ENCODE measurements around the gene B4GAT1.

B4GAT1 gene

DNA sequence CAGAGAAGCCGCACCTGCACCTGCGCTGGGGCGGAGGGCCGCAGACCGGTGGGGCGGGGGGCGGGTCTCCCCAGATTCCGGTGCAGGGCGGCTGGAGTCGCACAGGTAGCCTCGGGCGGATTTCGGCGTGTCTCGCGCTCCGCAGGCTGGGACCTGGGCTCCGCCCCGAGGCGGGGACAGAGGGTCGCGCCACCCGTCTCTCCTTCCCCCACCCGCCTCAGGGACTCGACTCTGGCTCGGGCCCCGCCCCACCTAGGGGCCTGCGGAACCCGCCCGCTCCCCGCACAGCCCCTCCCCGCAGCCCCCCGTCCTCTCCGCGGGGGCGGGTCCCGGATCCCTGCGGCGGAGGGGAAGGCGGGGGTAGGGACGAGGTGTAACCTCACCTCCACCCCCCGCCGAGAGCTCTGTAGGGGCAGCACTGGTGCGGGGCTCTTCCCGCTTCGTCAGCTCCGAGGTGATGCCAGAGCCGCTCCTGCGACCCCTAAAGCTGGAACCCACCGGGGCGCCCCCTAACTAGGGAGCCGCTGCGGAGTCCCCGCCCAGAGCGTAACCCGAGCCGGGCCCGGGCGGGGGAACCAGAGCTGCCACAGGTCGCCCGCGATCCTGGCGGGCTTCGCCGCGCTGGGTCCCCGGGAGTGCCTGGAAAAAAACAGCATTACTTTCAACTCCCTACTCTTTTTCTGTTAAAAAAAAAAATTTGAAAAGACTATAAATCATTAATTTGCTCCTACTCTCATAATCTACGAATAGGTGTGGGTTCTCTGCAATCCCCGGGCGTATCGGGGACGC, 24.4 kb upstream of the B4GAT1 start, which contains the start of gene SLC29A2:
TSS of gene SLC29A2 (minus strand) at position 134 of the 789 bp plus-strand sequence. CDS start 169 bp downstream, outside the sequence.
- Histone ChIP-seq H2AFZ (ENCODE audit: low read length, unreplicated experiment) (peak within 1 kb of the TSS; percentile 84), H3K27ac (ENCODE audit: low read depth, low read length) (no peak within 1 kb of the TSS), H3K79me2 (ENCODE audit: control insufficient read depth, insufficient read depth, low read length, unreplicated experiment) (no peaks in the 10 kb centered on the region), H3K4me3 (ENCODE audit: low read depth, low read length) (peak within 1 kb of the TSS; percentile 90), H3K36me3 (ENCODE audit: insufficient read depth, low read length) (no peaks in the 10 kb centered on the region), H3K27me3 (ENCODE audit: insufficient read depth, low read length) (peaks cover 7% of the 10 kb centered on the region), H3K4me1 (ENCODE audit: control insufficient read depth, insufficient read depth, low read length, unreplicated experiment) (peaks cover 25% of the 10 kb centered on the region)

DNA sequence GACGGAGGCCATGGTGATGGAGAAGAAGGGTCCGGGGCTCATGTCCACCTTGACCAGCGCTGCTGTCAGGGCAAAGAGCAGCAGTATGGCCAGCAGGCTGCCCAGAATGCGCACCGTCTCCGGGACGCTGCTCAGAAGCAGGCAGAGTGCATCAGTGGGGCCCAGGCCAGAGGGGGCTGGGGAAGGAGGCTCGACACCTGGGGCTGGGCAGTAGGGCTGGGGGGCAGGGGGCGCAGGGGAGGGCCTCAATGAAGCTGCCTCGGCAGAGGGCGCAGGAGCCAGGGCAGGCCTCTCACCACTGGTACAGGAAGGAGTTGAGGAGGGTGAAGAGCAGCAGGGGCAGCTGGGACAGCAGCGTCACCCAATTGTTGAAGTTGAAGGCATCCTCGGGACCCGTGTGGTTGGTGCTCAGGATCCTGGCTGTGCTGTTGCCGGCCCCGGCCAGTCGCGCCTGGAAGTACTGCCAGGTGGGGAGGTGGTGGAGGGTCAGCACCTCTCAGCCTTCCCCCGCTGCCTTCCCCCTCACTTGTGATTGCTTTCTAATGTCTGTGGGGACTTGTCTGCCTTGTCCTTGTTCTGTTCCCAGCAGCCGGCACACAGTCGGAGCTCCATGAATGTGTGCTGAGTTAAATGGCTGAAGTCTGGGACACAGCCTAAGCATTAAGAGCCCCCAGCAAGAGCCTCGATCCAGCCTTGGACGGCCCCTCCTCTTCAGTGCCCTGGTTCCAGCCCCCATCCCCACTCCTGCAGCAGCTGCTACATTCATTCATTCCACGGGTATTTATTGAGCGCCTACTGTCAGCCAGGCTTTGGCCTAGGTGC, 21.9 kb upstream of the B4GAT1 start:
- H3K27ac ChIP-seq (ENCODE audit: low read depth, low read length), result no peak overlapping the region
- peaks cover 25% of the 10 kb centered on the region for H3K4me1 ChIP-seq (ENCODE audit: control insufficient read depth, insufficient read depth, low read length, unreplicated experiment)
- H3K79me2 ChIP-seq (ENCODE audit: control insufficient read depth, insufficient read depth, low read length, unreplicated experiment), result no peaks in the 10 kb centered on the region
- no peak overlapping the region for H2AFZ ChIP-seq (ENCODE audit: low read length, unreplicated experiment)
- H3K36me3 ChIP-seq (ENCODE audit: insufficient read depth, low read length), result no peaks in the 10 kb centered on the region
- peaks cover 7% of the 10 kb centered on the region for H3K27me3 ChIP-seq (ENCODE audit: insufficient read depth, low read length)
- H3K4me3 ChIP-seq (ENCODE audit: low read depth, low read length), result no peak overlapping the region

DNA sequence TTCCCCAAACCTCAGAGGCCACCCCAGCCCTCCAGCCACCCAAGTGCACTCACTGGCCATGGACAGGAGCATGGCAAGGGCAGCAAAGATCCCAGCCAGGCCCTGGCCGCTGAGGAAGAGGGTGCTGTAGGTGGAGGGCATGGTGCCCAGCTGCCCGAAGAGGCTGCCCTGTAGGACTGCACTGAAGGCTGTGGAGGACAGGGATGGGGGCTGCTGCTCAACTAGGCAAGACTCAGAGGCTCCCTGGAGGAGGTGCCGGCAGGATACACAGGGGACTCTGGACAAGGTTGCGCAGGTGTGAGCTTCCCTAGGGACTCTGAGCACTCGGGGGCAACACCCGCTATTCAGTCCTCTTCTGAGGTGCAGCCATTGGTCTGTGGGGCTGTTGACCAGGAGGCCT, 21.1 kb upstream of the B4GAT1 start:
- no peaks in the 10 kb centered on the region for H3K36me3 ChIP-seq (ENCODE audit: insufficient read depth, low read length)
- no peak overlapping the region for H3K4me3 ChIP-seq (ENCODE audit: low read depth, low read length)
- no peaks in the 10 kb centered on the region for H3K79me2 ChIP-seq (ENCODE audit: control insufficient read depth, insufficient read depth, low read length, unreplicated experiment)
- peaks cover 7% of the 10 kb centered on the region for H3K27me3 ChIP-seq (ENCODE audit: insufficient read depth, low read length)
- no peak overlapping the region for H3K27ac ChIP-seq (ENCODE audit: low read depth, low read length)
- no peak overlapping the region for H2AFZ ChIP-seq (ENCODE audit: low read length, unreplicated experiment)
- H3K4me1 ChIP-seq (ENCODE audit: control insufficient read depth, insufficient read depth, low read length, unreplicated experiment), result peaks cover 25% of the 10 kb centered on the region

DNA sequence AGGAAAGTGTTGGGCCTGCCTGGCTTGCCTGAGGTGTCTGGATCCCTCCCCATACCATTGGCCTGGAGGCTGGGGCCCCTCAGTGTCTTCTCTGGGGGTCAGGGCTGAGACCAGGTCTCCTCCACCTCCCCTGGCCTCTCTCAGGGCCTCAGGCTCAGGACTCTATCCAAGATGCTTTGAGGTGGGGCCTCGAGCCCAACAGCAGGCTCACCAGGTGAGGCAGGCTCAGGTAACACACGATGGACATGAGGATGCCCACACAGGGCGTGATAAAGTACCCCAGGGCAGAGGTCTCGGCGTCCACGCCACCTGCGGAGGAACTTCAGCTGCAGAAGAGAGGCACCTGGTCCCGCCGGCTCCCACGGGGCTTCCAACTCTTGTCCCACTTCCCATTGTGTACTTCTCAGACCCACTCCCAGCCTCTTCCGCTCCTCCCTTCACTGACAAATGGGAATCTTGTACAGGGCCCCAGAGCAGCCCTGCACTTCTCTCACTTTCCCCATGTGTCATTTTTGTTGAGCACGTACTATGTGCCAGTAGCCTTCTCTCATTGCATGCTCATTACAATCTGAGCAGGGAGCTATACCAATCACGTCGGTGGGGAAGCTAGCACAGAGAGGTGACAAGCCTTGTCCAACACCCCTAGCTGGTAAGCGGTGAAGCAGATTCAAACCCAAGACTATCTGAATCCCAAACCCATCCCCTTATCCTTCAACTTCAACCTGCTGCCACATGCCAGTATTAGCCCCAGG, 20.3 kb upstream of the B4GAT1 start:
- no peak overlapping the region for H3K4me3 ChIP-seq (ENCODE audit: low read depth, low read length)
- peaks cover 21% of the 10 kb centered on the region for H3K4me1 ChIP-seq (ENCODE audit: control insufficient read depth, insufficient read depth, low read length, unreplicated experiment)
- H3K27me3 ChIP-seq (ENCODE audit: insufficient read depth, low read length), result peaks cover 6% of the 10 kb centered on the region
- no peaks in the 10 kb centered on the region for H3K36me3 ChIP-seq (ENCODE audit: insufficient read depth, low read length)
- no peak overlapping the region for H2AFZ ChIP-seq (ENCODE audit: low read length, unreplicated experiment)
- H3K79me2 ChIP-seq (ENCODE audit: control insufficient read depth, insufficient read depth, low read length, unreplicated experiment), result no peaks in the 10 kb centered on the region
- no peak overlapping the region for H3K27ac ChIP-seq (ENCODE audit: low read depth, low read length)

GRCh38 chr11:66366844-66367477, 19.5 kb upstream of the B4GAT1 start:
- no peaks in the 10 kb centered on the region for H3K79me2 ChIP-seq (ENCODE audit: control insufficient read depth, insufficient read depth, low read length, unreplicated experiment)
- H3K27me3 ChIP-seq (ENCODE audit: insufficient read depth, low read length), result no peaks in the 10 kb centered on the region
- H3K4me3 ChIP-seq (ENCODE audit: low read depth, low read length), result no peak overlapping the region
- no peak overlapping the region for H3K27ac ChIP-seq (ENCODE audit: low read depth, low read length)
- no peak overlapping the region for H2AFZ ChIP-seq (ENCODE audit: low read length, unreplicated experiment)
- H3K4me1 ChIP-seq (ENCODE audit: control insufficient read depth, insufficient read depth, low read length, unreplicated experiment), result peaks cover 15% of the 10 kb centered on the region
- no peaks in the 10 kb centered on the region for H3K36me3 ChIP-seq (ENCODE audit: insufficient read depth, low read length)

DNA sequence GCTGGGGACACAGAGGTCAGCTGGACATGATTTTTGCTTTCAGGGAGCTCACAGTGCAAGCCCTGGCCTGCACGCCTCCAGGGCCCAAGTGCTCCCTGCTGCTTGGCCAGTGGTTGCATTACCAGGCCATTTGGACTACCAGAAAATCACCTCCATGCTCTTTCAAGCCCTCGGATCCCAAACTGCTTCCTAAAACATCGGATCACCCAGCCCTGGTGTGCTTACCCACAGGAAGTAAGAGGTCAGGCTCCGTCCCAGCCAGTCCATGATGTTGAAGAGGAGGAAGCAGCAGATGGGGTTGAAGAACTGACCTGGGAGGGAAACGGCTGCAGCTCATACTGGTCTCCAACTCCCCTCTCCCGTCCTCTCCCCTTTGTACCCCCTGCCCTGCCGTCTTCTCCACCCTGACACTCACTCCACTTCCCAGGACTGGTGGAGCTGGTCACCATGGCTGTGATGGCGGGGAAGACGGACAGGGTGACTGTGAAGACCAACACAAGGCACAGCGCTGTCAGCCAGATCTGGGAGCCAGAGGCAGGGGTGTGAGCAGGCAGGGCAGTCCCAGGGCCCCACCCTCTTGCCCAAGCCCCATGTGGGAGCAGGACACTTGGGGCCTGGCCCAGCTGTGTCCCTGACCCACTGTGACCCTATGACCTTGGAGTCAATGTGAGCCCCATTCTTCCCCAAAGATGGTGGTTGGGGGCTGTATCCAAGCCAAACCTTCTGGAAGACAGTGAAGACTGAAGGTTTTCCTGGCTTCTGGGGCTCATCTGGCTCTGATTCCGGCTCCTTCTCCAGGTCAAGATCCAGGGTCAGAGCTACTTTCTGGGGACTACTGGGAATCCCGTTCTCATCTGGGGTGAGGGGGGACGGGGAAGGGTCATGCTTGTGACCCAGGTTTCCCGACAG, 18.5 kb upstream of the B4GAT1 start:
- H3K4me3 ChIP-seq (ENCODE audit: low read depth, low read length), result no peak overlapping the region
- H3K27me3 ChIP-seq (ENCODE audit: insufficient read depth, low read length), result no peaks in the 10 kb centered on the region
- H2AFZ ChIP-seq (ENCODE audit: low read length, unreplicated experiment), result no peak overlapping the region
- H3K27ac ChIP-seq (ENCODE audit: low read depth, low read length), result no peak overlapping the region
- H3K36me3 ChIP-seq (ENCODE audit: insufficient read depth, low read length), result no peaks in the 10 kb centered on the region
- H3K79me2 ChIP-seq (ENCODE audit: control insufficient read depth, insufficient read depth, low read length, unreplicated experiment), result no peaks in the 10 kb centered on the region
- peaks cover 13% of the 10 kb centered on the region for H3K4me1 ChIP-seq (ENCODE audit: control insufficient read depth, insufficient read depth, low read length, unreplicated experiment)

DNA sequence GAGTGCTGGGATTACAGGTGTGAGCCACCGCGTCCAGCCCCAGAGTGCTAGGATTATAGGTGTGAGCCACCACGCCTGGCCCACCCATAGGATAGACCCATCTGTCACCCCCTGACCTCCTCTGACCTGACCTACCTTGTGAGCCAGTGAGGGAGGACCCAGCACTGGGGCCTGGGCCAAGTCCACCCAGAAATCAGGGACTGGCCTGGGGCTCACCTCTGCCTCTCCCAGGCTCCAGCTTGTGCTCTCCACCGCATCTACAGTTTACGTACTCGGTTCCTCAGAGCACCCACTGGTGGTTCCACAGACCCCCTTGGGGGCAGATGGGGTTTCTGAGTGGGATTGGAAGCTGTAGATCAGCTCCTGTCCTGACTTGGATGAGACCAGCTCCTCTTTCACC, 17.7 kb upstream of the B4GAT1 start:
- Histone ChIP-seq H3K27ac (ENCODE audit: low read depth, low read length) (no peak overlapping the region), H2AFZ (ENCODE audit: low read length, unreplicated experiment) (no peak overlapping the region), H3K36me3 (ENCODE audit: insufficient read depth, low read length) (no peaks in the 10 kb centered on the region), H3K4me3 (ENCODE audit: low read depth, low read length) (no peak overlapping the region), H3K79me2 (ENCODE audit: control insufficient read depth, insufficient read depth, low read length, unreplicated experiment) (no peaks in the 10 kb centered on the region), H3K27me3 (ENCODE audit: insufficient read depth, low read length) (no peaks in the 10 kb centered on the region), H3K4me1 (ENCODE audit: control insufficient read depth, insufficient read depth, low read length, unreplicated experiment) (peaks cover 7% of the 10 kb centered on the region)

- H3K27me3 ChIP-seq (ENCODE audit: insufficient read depth, low read length), result no peaks in the 10 kb centered on the region
- no peaks in the 10 kb centered on the region for H3K4me1 ChIP-seq (ENCODE audit: control insufficient read depth, insufficient read depth, low read length, unreplicated experiment)
- H3K27ac ChIP-seq (ENCODE audit: low read depth, low read length), result no peak overlapping the region
- no peak overlapping the region for H3K4me3 ChIP-seq (ENCODE audit: low read depth, low read length)
- no peaks in the 10 kb centered on the region for H3K36me3 ChIP-seq (ENCODE audit: insufficient read depth, low read length)
- no peak overlapping the region for H2AFZ ChIP-seq (ENCODE audit: low read length, unreplicated experiment)
- no peaks in the 10 kb centered on the region for H3K79me2 ChIP-seq (ENCODE audit: control insufficient read depth, insufficient read depth, low read length, unreplicated experiment)
Measured at GRCh38 chr11:66363805-66364535, 16.5 kb upstream of the B4GAT1 start.

DNA sequence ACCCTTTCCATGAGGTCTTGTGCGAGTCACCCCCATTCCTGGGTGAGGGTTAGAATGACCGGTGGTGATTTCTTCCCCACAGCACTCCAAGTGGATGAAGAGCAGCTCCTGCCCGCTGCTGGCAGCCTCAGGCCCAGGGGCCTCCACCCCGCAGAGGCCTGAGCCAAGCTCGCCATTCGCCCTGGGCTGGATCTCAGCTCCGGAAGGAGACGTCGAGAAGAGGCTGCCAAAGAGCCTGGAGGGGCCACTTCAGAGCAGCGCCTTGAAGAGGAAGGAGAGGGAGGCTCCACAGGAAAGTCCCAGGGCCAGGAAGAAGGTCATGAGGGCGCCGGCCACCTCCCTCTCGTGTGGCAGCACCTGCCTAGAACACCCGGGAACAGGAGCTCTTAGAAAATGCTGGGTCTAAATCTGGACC, 15.8 kb upstream of the B4GAT1 start:
- Histone ChIP-seq H3K36me3 (ENCODE audit: insufficient read depth, low read length) (no peaks in the 10 kb centered on the region), H2AFZ (ENCODE audit: low read length, unreplicated experiment) (no peak overlapping the region), H3K27ac (ENCODE audit: low read depth, low read length) (no peak overlapping the region), H3K79me2 (ENCODE audit: control insufficient read depth, insufficient read depth, low read length, unreplicated experiment) (no peaks in the 10 kb centered on the region), H3K27me3 (ENCODE audit: insufficient read depth, low read length) (no peaks in the 10 kb centered on the region), H3K4me1 (ENCODE audit: control insufficient read depth, insufficient read depth, low read length, unreplicated experiment) (no peaks in the 10 kb centered on the region), H3K4me3 (ENCODE audit: low read depth, low read length) (no peak overlapping the region)

All from ACC112 (cell line).